Common myeloid progenitor, CD34-positive (primary cell): Measurements from ENCODE around the gene CLEC20A. TPM values are rescaled to one million over a fixed set of nuclear protein-coding genes. Genes with fewer than 3 reads are reported as not detected.

Source experiments
- CTCF ChIA-PET: fragments of 350-600 bp; sonication (Branson Sonifier 250); formaldehyde crosslinking; loops from one replicate; lab custom pipeline; 2021; ENCODE audit warnings: antibody characterized with exemption; lab: Charles Lee
- POLR2A ChIA-PET: fragments of 350-600 bp; sonication (Branson Sonifier 250); formaldehyde crosslinking; loops from one replicate; lab custom pipeline; 2021; ENCODE audit warnings: antibody characterized with exemption; lab: Charles Lee
- DNase-seq, 3 donors: peaks; one replicate each; pipeline versions ENCODE4 v3.0.0 to v3.0.0-alpha.2; 2013
- H3K27ac ChIP-seq, 2 experiments: 1 replicate in 1 of 2; 2 replicates in 1 of 2; pipeline ENCODE4 v1.7.0; 2013; ENCODE audit warnings: inconsistent platforms in 2 of 2, low read length in 2 of 2, mild to moderate bottlenecking in 2 of 2, low read depth in 1 of 2, moderate library complexity in 1 of 2; ENCODE audit not compliant: severe bottlenecking in 2 of 2, insufficient read depth in 1 of 2, poor library complexity in 1 of 2
- H3K27me3 ChIP-seq, 5 experiments: replicated peaks in 2 of 5; 1 replicate in 3 of 5; 2 replicates in 2 of 5; pipeline versions ENCODE4 v1.6.1 to v1.7.0; 2013; ENCODE audit warnings: low read length in 4 of 5, mild to moderate bottlenecking in 2 of 5, moderate library complexity in 2 of 5, inconsistent platforms in 1 of 5; ENCODE audit not compliant: insufficient read depth in 5 of 5, control insufficient read depth in 4 of 5
- H3K36me3 ChIP-seq, 4 experiments: 1 replicate in 2 of 4; 2 replicates in 2 of 4; pipeline versions ENCODE4 v1.6.1 to v1.7.0; 2013; ENCODE audit warnings: low read length in 3 of 4, control low read depth in 1 of 4, mild to moderate bottlenecking in 1 of 4; ENCODE audit not compliant: control insufficient read depth in 4 of 4, insufficient read depth in 4 of 4
- H3K4me1 ChIP-seq, 4 experiments: 1 replicate in 3 of 4; 2 replicates in 1 of 4; pipeline versions ENCODE4 v1.6.1 to v1.7.1; 2013; ENCODE audit warnings: low read length in 3 of 4, mild to moderate bottlenecking in 3 of 4, control low read depth in 1 of 4, inconsistent platforms in 1 of 4, moderate library complexity in 1 of 4; ENCODE audit not compliant: control insufficient read depth in 4 of 4, insufficient read depth in 4 of 4; ENCODE audit errors: control extremely low read depth in 1 of 4
- H3K4me3 ChIP-seq, 7 experiments: 1 replicate in 4 of 7; 2 replicates in 3 of 7; pipeline versions ENCODE4 v1.5.1 to v1.7.0; 2013; ENCODE audit warnings: mild to moderate bottlenecking in 7 of 7, low read length in 6 of 7, moderate library complexity in 6 of 7, inconsistent platforms in 2 of 7, low read depth in 2 of 7, control low read depth in 1 of 7; ENCODE audit not compliant: insufficient read depth in 4 of 7, control insufficient read depth in 1 of 7; ENCODE audit errors: extremely low read depth in 1 of 7
- H3K9me3 ChIP-seq, 5 experiments: 1 replicate in 4 of 5; 2 replicates in 1 of 5; pipeline versions ENCODE4 v1.6.1 to v1.7.1; 2013; ENCODE audit warnings: low read length in 4 of 5, mild to moderate bottlenecking in 2 of 5, inconsistent platforms in 1 of 5, low read depth in 1 of 5, moderate library complexity in 1 of 5; ENCODE audit not compliant: control insufficient read depth in 4 of 5, insufficient read depth in 2 of 5; ENCODE audit errors: control extremely low read depth in 1 of 5
- WGBS: methylation state at CpG from one replicate; pipeline ENCODE4 v1.1.5; 2013; ENCODE audit not compliant: insufficient coverage; 5-methylcytosine and 5-hydroxymethylcytosine counted together
- polyA plus RNA-seq: library from polyadenylated mRNA; unstranded; fragments of 120-200 nt; gene quantifications from one replicate; pipeline ENCODE4 v1.2.1, GENCODE V29; 2013

Gene CLEC20A
- polyA plus RNA-seq, result 1.8 TPM

DNA sequence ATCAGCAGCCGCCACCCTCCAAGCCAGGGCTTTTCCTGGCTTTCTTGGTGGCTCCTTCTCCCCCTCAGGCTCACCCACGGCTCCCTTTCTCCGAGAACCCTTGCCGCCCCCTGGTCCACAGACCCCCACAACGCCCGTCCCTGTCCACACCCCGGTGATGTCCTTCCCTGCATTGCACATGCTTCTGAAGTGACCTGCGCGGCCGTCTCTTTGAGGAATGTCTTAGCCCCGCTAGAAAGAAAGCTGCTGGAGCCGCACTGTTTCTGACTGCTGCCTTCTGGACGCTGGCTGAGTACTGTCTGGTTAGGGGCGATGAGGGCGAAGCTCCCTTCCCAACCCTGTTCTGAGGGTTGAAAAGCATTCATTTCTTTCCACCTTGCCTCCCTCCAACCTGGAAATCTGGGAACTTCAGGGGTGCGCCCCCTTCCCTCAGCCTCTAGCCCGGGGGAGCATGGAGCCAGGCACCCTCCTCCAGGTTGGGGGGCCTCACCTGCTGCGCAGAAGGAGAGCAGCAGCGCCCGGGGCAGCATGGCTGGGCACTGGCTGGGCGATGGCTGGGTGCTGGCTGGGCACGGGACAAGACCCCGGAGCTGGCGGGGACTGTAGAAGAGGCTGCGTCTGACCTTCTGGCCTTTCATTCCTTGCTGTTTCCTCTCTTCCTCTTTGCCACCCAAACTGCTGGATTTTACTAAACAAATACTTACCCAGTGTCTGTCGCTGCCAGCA lies at the start of gene CLEC20A:
TSS of gene CLEC20A (minus strand) at position 555 of the 726 bp plus-strand sequence. CDS start at position 530, 25 bp downstream.
- Histone ChIP-seq H3K4me3 (no peak within 1 kb of the TSS), H3K27ac (no peak within 1 kb of the TSS), H3K9me3 (no peaks in the 10 kb centered on the region), H3K4me1 (no peaks in the 10 kb centered on the region), H3K27me3 (no peaks in the 10 kb centered on the region), H3K36me3 (no peaks in the 10 kb centered on the region)
- no peak for DNase-seq
- POLR2A ChIA-PET, result no interaction called here
- WGBS, result 94% methylated on average over 25 of the region's 26 CpGs
- CTCF ChIA-PET, result interaction anchor here (0.7 kb wide), 1 partner anchor 186 kb away, joined by 3 read pairs; no protein-coding TSS in a partner anchor

DNA sequence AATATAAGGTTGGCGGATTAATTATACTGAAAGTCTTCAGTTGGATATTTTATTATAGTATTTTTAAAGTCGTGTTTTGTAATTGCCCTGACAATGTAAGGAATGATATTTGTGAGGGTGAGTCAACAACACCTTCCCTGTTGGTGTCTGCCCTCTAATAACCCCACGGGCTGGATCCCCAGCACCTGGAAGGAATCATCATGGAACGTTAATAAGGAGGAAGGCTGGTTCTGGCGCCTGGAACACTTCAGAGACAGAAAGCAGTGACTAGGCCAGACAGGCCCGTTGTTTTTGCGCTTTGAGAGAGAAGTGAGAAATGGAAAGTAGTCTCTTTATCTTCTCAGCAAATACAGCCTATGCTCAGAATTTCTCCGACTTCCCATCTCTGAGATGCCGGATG lies 47.8 kb upstream of the CLEC20A start:
- peaks cover 0 to 14% (median 1%) of the 10 kb centered on the region in 4 experiments for H3K36me3 ChIP-seq
- peaks cover 0 to 15% (median 12%) of the 10 kb centered on the region in 4 experiments for H3K4me1 ChIP-seq
- DNase-seq, result no peak
- no peaks in the 10 kb centered on the region for H3K27me3 ChIP-seq
- WGBS, result 94% methylated on average over 8 of the region's 9 CpGs
- POLR2A ChIA-PET, result no interaction called here
- CTCF ChIA-PET, result interaction anchor here (1.4 to 1.8 kb wide), 5 partner anchors 173 to 460 kb away, joined by 4 to 11 read pairs (median 8); no protein-coding TSS in a partner anchor
- no peak overlapping the region for H3K4me3 ChIP-seq
- H3K27ac ChIP-seq, result no peak overlapping the region
- no peaks in the 10 kb centered on the region for H3K9me3 ChIP-seq

DNA sequence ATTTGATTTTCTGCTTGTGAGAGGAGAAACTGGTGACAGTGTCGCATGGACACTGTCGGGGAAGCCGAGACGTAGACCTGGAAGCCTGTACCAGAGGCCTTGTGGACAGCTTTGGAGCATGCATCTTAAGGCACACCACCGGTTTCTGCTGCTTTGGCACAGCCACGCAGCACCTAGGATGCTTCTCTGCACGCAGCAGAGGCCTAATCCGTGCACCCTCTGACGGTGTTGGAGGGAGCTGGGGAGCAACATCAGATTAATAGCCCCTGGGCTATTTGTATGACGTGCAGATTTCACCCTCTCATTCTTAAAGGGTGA lies 46.5 kb upstream of the CLEC20A start:
- WGBS, result 8% methylated on average over 8 of the region's 10 CpGs
- POLR2A ChIA-PET, result no interaction called here

DNA sequence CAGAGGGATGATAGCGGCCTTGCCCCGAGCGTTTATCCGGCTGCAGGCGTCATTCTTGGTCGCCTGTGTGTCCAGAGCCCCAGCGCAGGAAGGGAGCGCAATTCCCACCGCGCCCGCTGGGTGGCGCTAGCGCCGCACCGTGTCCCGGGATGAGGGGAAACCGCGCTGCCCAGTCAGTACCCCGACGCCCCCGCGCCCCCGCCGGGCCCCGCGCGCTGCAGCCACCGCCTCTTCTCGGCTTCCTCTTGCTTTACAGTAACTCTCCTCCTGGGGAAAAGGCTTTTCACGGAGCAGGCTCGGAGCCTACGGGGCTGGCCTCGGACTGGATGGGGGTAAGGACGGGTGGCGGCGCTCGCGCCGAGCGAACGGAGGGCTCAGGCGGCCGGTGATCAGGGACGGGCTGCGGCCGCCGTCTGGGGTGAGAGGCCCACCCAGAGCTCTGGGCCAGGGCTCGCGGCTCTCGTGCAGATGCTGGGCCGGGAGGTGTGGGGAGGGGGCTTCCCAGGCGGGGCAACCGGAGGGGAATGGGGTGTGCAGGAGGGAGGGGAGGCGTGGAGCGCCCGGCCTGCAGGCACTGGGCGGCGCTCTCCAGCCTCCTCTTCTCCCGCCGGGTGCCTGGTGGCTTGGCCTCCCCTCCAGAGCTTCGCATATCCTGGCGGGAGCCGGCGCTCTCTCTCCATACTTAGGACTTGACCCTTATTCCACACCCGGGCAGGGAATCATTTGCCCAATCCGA lies 46.0 kb upstream of the CLEC20A start:
- POLR2A ChIA-PET, result no interaction called here
- WGBS, result under 1% methylated on average over 35 of the region's 66 CpGs
- peaks cover 0 to 15% (median 12%) of the 10 kb centered on the region in 4 experiments for H3K4me1 ChIP-seq
- no peaks in the 10 kb centered on the region for H3K27me3 ChIP-seq
- peak; percentile 81 to 90 (median 85) for DNase-seq
- no peaks in the 10 kb centered on the region for H3K9me3 ChIP-seq
- CTCF ChIA-PET, result interaction anchor here (1.0 to 3.8 kb wide), 9 partner anchors 11 to 462 kb away, joined by 3 to 21 read pairs (median 5); no protein-coding TSS in a partner anchor
- peak overlapping the region; percentile 75 to 98 (median 93) for H3K4me3 ChIP-seq
- peaks cover 0 to 10% (median under 1%) of the 10 kb centered on the region in 4 experiments for H3K36me3 ChIP-seq
- H3K27ac ChIP-seq, result peak overlapping the region in 1 of 2 experiments; percentile 79

More for the DNA sequence above, 46.5 kb upstream of the CLEC20A start:
- H3K36me3 ChIP-seq, result peaks cover 0 to 14% (median 1%) of the 10 kb centered on the region in 4 experiments
- CTCF ChIA-PET, result interaction anchor here (1.0 to 3.8 kb wide), 9 partner anchors 12 to 462 kb away, joined by 3 to 21 read pairs (median 5); no protein-coding TSS in a partner anchor
- H3K4me1 ChIP-seq, result peaks cover 0 to 15% (median 12%) of the 10 kb centered on the region in 4 experiments
- no peaks in the 10 kb centered on the region for H3K27me3 ChIP-seq
- H3K9me3 ChIP-seq, result no peaks in the 10 kb centered on the region
- DNase-seq, result peak; percentile 43 to 82 (median 76)
- peak overlapping the region; percentile 75 to 98 (median 93) for H3K4me3 ChIP-seq
- H3K27ac ChIP-seq, result no peak overlapping the region

DNA sequence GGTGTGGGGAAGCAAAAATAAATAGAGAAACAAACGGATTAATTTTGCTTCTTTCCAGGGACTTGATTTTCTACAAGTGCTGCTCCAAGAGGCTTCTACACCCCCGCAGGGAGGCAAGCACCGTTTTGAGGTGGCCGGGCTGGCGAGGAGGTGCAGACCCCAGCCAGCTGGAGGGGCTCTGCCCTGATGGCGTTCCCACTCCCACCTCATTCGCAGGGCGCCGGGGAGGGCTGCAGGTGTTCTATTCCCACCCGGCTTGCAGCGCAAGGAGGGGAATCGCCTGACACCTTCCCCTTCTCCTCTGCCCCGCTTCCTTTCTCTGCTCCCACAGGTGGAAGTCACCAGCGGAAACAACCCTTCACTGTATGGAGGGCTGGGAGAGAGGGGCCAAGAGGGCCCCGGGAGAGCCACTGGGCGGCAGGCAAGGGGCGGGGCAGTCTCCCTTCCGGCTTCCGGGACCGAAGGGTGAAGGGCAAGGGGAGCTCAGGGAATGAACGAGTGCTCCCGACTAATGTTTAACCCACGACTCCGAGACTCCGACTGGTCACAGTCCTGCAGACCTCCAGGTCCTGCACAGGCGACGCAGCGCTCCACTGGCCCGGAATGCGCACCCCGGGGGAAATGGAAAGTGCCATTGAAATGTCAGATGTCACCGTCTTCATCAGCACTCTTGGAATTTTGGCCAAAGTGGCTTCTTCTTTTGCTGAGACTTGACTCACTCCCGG lies 45.2 kb upstream of the CLEC20A start:
- 2% methylated on average over 26 of the region's 33 CpGs for WGBS
- peaks cover 0 to 8% (median 0%) of the 10 kb centered on the region in 4 experiments for H3K36me3 ChIP-seq
- peak in 2 of 3 donors; percentile 9 to 23 for DNase-seq
- H3K4me3 ChIP-seq, result peak overlapping the region; percentile 75 to 98 (median 93)
- no peaks in the 10 kb centered on the region for H3K27me3 ChIP-seq
- ChIA-PET CTCF (interaction anchor here (0.6 to 3.8 kb wide), 9 partner anchors 10 to 494 kb away, joined by 3 to 21 read pairs (median 4); no protein-coding TSS in a partner anchor), POLR2A (no interaction called here)
- H3K4me1 ChIP-seq, result peaks cover 0 to 15% (median 12%) of the 10 kb centered on the region in 4 experiments
- peak overlapping the region; percentile 54 to 79 for H3K27ac ChIP-seq
- H3K9me3 ChIP-seq, result no peaks in the 10 kb centered on the region

DNA sequence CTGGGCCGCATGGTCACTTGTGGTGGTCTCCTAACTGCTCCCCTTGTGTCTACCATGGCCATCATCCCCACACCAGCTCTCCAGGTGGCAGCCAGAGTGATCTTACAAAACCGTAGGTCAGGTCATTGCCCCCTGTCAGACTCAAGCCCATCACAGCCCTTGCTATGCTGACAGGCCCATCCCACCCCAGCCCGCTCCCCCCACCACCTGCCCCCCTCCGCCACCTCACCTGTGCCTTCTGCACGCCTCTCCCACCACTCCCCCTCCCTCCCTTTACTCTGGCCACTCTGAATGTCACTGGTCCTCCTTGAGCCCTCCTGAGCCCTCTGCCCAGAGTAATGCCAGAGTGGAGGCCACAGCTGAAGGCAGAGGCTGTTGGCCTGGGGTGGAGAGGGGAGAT lies 44.6 kb upstream of the CLEC20A start:
- 100% methylated on average over 1 of the region's 5 CpGs for WGBS
- peak overlapping the region in 6 of 7 experiments; percentile 86 to 98 (median 94) for H3K4me3 ChIP-seq

More for the DNA sequence above, 44.6 kb upstream of the CLEC20A start:
- POLR2A ChIA-PET, result no interaction called here
- CTCF ChIA-PET, result interaction anchor here (0.6 to 3.8 kb wide), 9 partner anchors 10 to 493 kb away, joined by 3 to 21 read pairs (median 4); no protein-coding TSS in a partner anchor
- Histone ChIP-seq H3K9me3 (no peaks in the 10 kb centered on the region), H3K36me3 (peaks cover 0 to 8% (median 0%) of the 10 kb centered on the region in 4 experiments), H3K4me1 (peaks cover 0 to 15% (median 12%) of the 10 kb centered on the region in 4 experiments), H3K27me3 (no peaks in the 10 kb centered on the region), H3K27ac (no peak overlapping the region)
- no peak for DNase-seq
